Kidney (tissue), 14 donors: ENCODE results near the gene APBA1. TPM values are rescaled to one million over a fixed set of nuclear protein-coding genes. Genes with fewer than 3 reads are reported as not detected.

Experiments
- DNase-seq, 5 donors: peaks; one replicate each; pipeline ENCODE4 v3.0.0-alpha.2; 2013 to 2020
- FAIRE-seq: peaks from 2 replicates; lab custom pipeline; 2012; peaks lifted over from hg19 to GRCh38; lab: Jason Lieb, UNC
- H3K27ac ChIP-seq, 2 donors: one replicate each; pipeline ENCODE4 v1.7.0; 2013; ENCODE audit warnings: low read depth in 2 of 2, low read length in 2 of 2, inconsistent platforms in 1 of 2
- H3K27me3 ChIP-seq: one replicate; pipeline ENCODE4 v1.7.1; 2013; ENCODE audit warnings: low read length, inconsistent platforms; ENCODE audit not compliant: control insufficient read depth, insufficient read depth
- H3K36me3 ChIP-seq, 3 donors: one replicate each; pipeline versions ENCODE4 v1.7.0 to v1.7.1; 2013; ENCODE audit warnings: low read length in 3 of 3, control low read depth in 1 of 3, inconsistent platforms in 1 of 3; ENCODE audit not compliant: insufficient read depth in 3 of 3, control insufficient read depth in 2 of 3
- H3K4me1 ChIP-seq, 3 donors: one replicate each; pipeline versions ENCODE4 v1.7.0 to v1.7.1; 2013; ENCODE audit warnings: low read length in 3 of 3, inconsistent platforms in 1 of 3, low read depth in 1 of 3; ENCODE audit not compliant: control insufficient read depth in 2 of 3, insufficient read depth in 2 of 3
- H3K4me3 ChIP-seq, 3 donors: one replicate each; pipeline versions ENCODE4 v1.7.0 to v1.8.1; 2013; ENCODE audit warnings: low read length in 3 of 3, control low read depth in 1 of 3, inconsistent platforms in 1 of 3
- H3K9ac ChIP-seq, 3 donors: one replicate each; pipeline versions ENCODE4 v1.7.0 to v1.7.1; 2013; ENCODE audit warnings: low read length in 3 of 3, control low read depth in 1 of 3, inconsistent platforms in 1 of 3
- H3K9me3 ChIP-seq, 3 donors: one replicate each; pipeline versions ENCODE4 v1.7.0 to v1.7.1; 2013; ENCODE audit warnings: low read length in 3 of 3, control low read depth in 1 of 3, inconsistent platforms in 1 of 3; ENCODE audit not compliant: control insufficient read depth in 2 of 3, insufficient read depth in 1 of 3
- intact Hi-C: fragments of 100-400 bp; cut with DNase I; formaldehyde crosslinking; loops from one replicate; pipeline ENCODE4 v1.11.1; 2022
- polyA plus RNA-seq: library from polyadenylated mRNA; stranded (reverse); fragments of 350-450 nt; fragmentation: Illumina TruSeq; extraction: RNeasy Lipid Tissue Mini Kit (QIAGEN cat#74804); gene quantifications from one replicate; pipeline ENCODE4 v1.2.3, GENCODE V29; 2014; ENCODE audit warnings: low read depth, low replicate concordance; ENCODE audit not compliant: insufficient read depth
- total RNA-seq: library from RNA; stranded (reverse); fragmentation: NEBNext Ultra II Directional; extraction: Animal tissue kit (Norgen Biotek cat#: 25700); gene quantifications from one replicate; pipeline ENCODE4 v1.2.1, GENCODE V29; 2021
- TF ChIP-seq, protein P1 (sequence below): IDR thresholded peaks from 3 replicates; pipeline ENCODE4 v1.5.1; 2012; ENCODE audit warnings: mild to moderate bottlenecking, moderate library complexity, borderline replicate concordance; ENCODE audit not compliant: insufficient read depth; ENCODE audit errors: extremely low read depth
- donor health status: control.
- donor health status: control.
- donor health status: control.
- donor health status: control.
- donor health status: control.
- donor health status: DM: yes; HTN: yes; CAD: no.
- donor health status: Normal renal cell carcinoma (clear cell type).

APBA1 gene
- total and polyA plus RNA-seq, 2 donors from 2014 or later = 1.3 to 5.1 TPM

DNA sequence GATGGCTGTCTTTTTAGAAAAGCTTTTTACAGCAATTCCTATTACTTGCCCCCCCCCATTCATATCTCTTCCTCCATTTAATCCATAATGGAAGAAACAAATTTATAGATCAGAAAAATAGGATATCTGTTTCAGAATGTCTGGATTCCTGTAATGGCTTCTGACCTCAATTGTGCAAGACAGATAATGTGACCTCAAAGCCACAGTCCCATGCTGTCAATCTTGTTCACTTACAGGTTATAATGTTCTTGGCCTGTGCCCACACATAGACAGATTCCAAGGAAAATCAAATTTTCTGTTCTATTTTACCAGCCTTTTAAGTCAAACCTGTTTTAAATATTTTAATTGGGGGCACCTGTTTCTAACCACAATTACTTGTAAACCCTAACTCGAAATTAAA, 203.8 kb downstream of the APBA1 start:
- FAIRE-seq (no peak), DNase-seq (no peak)
- Histone ChIP-seq H3K36me3 (no peaks in the 10 kb centered on the region), H3K9me3 (no peaks in the 10 kb centered on the region), H3K27ac (no peak overlapping the region), H3K4me1 (peaks cover 0 to 13% (median 6%) of the 10 kb centered on the region in 3 donors), H3K4me3 (no peak overlapping the region), H3K27me3 (no peaks in the 10 kb centered on the region), H3K9ac (no peak overlapping the region)
- TF ChIP-seq, protein P1, sequence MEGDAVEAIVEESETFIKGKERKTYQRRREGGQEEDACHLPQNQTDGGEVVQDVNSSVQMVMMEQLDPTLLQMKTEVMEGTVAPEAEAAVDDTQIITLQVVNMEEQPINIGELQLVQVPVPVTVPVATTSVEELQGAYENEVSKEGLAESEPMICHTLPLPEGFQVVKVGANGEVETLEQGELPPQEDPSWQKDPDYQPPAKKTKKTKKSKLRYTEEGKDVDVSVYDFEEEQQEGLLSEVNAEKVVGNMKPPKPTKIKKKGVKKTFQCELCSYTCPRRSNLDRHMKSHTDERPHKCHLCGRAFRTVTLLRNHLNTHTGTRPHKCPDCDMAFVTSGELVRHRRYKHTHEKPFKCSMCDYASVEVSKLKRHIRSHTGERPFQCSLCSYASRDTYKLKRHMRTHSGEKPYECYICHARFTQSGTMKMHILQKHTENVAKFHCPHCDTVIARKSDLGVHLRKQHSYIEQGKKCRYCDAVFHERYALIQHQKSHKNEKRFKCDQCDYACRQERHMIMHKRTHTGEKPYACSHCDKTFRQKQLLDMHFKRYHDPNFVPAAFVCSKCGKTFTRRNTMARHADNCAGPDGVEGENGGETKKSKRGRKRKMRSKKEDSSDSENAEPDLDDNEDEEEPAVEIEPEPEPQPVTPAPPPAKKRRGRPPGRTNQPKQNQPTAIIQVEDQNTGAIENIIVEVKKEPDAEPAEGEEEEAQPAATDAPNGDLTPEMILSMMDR = no peak
- intact Hi-C loops = no loop called here

DNA sequence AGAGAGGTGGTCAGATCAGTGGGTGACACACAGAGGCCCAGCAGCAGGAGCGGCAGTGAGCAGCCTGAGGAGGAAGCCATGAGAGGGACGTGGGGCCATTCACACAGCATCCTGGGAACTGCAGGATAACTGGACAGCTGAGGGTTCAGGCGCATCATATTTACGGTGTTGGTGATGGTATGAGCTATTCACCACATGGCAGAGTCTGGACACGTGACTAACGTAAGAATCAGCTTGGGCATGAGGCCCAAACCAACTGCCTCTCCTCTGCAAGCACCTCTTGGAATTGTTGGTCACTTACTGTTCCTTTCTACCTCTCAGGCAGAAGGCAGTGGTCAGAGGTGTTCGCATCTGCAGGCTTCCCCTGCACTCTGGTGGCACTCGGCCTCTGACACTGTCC, 206.0 kb downstream of the APBA1 start:
- intact Hi-C loops = no loop called here
- no peak for DNase-seq
- TF ChIP-seq, protein P1 = no peak
- H3K36me3 ChIP-seq = no peaks in the 10 kb centered on the region
- no peak for FAIRE-seq
- no peak overlapping the region for H3K9ac ChIP-seq
- H3K4me1 ChIP-seq = peaks cover 0 to 7% (median 6%) of the 10 kb centered on the region in 3 donors
- H3K27me3 ChIP-seq = no peaks in the 10 kb centered on the region
- no peaks in the 10 kb centered on the region for H3K9me3 ChIP-seq
- H3K4me3 ChIP-seq = no peak overlapping the region
- no peak overlapping the region for H3K27ac ChIP-seq

DNA sequence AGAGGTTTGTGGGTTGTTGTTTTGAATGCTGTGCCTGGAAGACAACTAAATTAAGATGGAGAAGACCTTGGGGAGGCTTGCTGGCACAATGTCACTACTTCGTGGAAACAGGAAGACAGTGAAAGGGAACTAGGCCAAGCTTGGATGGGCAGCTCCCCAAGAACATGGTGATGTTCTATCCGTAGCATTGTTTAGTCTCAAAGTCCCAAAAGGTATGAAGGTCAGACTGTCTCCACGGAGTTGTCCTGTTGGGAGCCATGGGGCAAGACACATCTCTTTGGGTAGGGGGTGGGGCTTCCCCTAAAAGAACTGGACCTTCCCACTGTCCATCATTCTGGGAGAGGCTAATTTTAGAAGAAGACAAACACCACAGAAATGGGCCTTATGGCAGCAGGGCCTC, 206.7 kb downstream of the APBA1 start:
- H3K27me3 ChIP-seq = no peaks in the 10 kb centered on the region
- TF ChIP-seq, protein P1 = no peak
- intact Hi-C loops = no loop called here
- no peaks in the 10 kb centered on the region for H3K9me3 ChIP-seq
- peaks cover 0 to 2% (median under 1%) of the 10 kb centered on the region in 3 donors for H3K4me1 ChIP-seq
- no peak for FAIRE-seq
- H3K36me3 ChIP-seq = no peaks in the 10 kb centered on the region
- H3K27ac ChIP-seq = no peak overlapping the region
- no peak overlapping the region for H3K9ac ChIP-seq
- H3K4me3 ChIP-seq = no peak overlapping the region
- DNase-seq = no peak

DNA sequence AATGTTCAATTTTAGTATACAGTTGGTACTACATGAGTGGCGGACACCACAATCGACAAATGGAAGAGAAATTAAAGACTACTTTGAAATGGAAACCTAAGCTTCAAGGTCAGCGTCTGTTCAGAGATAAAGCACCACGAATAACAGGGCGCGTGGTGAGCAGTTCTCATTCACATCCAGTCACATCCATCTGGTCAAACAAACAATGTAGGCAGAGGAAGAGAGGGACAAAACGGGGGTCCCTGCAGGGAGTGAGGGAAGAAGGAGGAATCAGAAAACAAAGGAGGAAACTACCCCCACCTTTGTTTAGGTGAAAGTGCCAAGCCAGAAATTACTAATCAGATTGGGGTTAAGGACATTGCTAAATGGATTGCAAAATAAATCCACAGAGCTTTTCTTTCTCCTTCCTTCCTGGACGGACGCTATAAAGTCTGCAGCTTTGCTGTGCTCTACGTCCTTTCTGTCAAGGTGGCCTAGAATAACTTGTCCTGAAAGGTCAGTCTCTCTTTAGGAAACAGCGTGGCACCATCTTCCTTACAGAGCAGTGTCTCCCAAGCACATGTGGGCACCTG, 208.6 kb downstream of the APBA1 start:
- TF ChIP-seq, protein P1 = no peak
- no peak for FAIRE-seq
- H3K9ac ChIP-seq = no peak overlapping the region
- no peak overlapping the region for H3K4me3 ChIP-seq
- DNase-seq = no peak
- intact Hi-C loops = no loop called here
- no peak overlapping the region for H3K27ac ChIP-seq
- no peaks in the 10 kb centered on the region for H3K36me3 ChIP-seq
- no peaks in the 10 kb centered on the region for H3K9me3 ChIP-seq
- peaks cover 0 to 2% (median 0%) of the 10 kb centered on the region in 3 donors for H3K4me1 ChIP-seq
- no peaks in the 10 kb centered on the region for H3K27me3 ChIP-seq
